ENCODE measurements around the gene RAB40C.

The RAB40C gene

GRCh38 chr16:552171-552570, 37.7 kb upstream of the RAB40C start:
- Histone ChIP-seq H3K4me2 (ENCODE audit: low read length) (no peak overlapping the region), H3K27ac (ENCODE audit: low read depth, low read length) (no peak overlapping the region), H2AK5ac (ENCODE audit: low read length) (no peak overlapping the region), H4K91ac (ENCODE audit: low read depth, low read length) (no peak overlapping the region), H2BK5ac (ENCODE audit: low read depth, low read length, poor library complexity) (no peak overlapping the region), H3K9ac (ENCODE audit: low read length) (no peak overlapping the region), H4K8ac (ENCODE audit: low read depth, low read length) (no peak overlapping the region), H3K9me3 (ENCODE audit: insufficient read depth, low read depth, low read length) (peaks cover 2% of the 10 kb centered on the region), H3K4me3 (ENCODE audit: low read depth, low read length) (no peak overlapping the region), H3K4me1 (ENCODE audit: control insufficient read depth in 1 of 2, insufficient read depth in 2 of 2, low read length in 2 of 2) (no peaks in the 10 kb centered on the region), H3K79me1 (ENCODE audit: low read length) (no peaks in the 10 kb centered on the region), H2AFZ (ENCODE audit: insufficient read depth, low read length, poor library complexity) (no peak overlapping the region), H2BK120ac (ENCODE audit: insufficient read depth, low read length, poor library complexity) (no peak overlapping the region), H3K4ac (ENCODE audit: low read depth, low read length) (no peak overlapping the region), H3K23ac (ENCODE audit: low read length) (no peak overlapping the region), H4K12ac (ENCODE audit: low read depth, low read length) (no peak overlapping the region), H3K18ac (ENCODE audit: low read length) (no peak overlapping the region), H3K27me3 (ENCODE audit: insufficient read depth, low read length) (no peaks in the 10 kb centered on the region), H2BK12ac (ENCODE audit: low read length) (no peak overlapping the region), H3K14ac (ENCODE audit: low read length) (no peak overlapping the region), H3K36me3 (ENCODE audit: control insufficient read depth in 1 of 2, insufficient read depth in 2 of 2, low read length in 2 of 2) (peaks cover 45 to 47% of the 10 kb centered on the region in 2 experiments), H3K79me2 (ENCODE audit: control insufficient read depth, insufficient read depth, low read length, poor library complexity) (no peaks in the 10 kb centered on the region)
- WGBS (ENCODE audit: extremely low coverage, insufficient coverage, insufficient read length): no CpG with 5 or more reads among the region's 35 CpGs
- DNase-seq: no peak

- Histone ChIP-seq H3K36me3 (ENCODE audit: control insufficient read depth in 1 of 2, insufficient read depth in 2 of 2, low read length in 2 of 2) (peaks cover 37% of the 10 kb centered on the region in 2 experiments), H3K27ac (ENCODE audit: low read depth, low read length) (no peak overlapping the region), H3K27me3 (ENCODE audit: insufficient read depth, low read length) (peaks cover 6% of the 10 kb centered on the region), H3K4me2 (ENCODE audit: low read length) (no peak overlapping the region), H3K4me1 (ENCODE audit: control insufficient read depth in 1 of 2, insufficient read depth in 2 of 2, low read length in 2 of 2) (no peaks in the 10 kb centered on the region), H4K91ac (ENCODE audit: low read depth, low read length) (no peak overlapping the region), H3K9ac (ENCODE audit: low read length) (no peak overlapping the region), H3K18ac (ENCODE audit: low read length) (no peak overlapping the region), H3K23ac (ENCODE audit: low read length) (no peak overlapping the region), H2AK5ac (ENCODE audit: low read length) (no peak overlapping the region), H3K4me3 (ENCODE audit: low read depth, low read length) (peak overlapping the region; percentile 12), H2BK120ac (ENCODE audit: insufficient read depth, low read length, poor library complexity) (no peak overlapping the region), H2BK5ac (ENCODE audit: low read depth, low read length, poor library complexity) (no peak overlapping the region), H4K12ac (ENCODE audit: low read depth, low read length) (no peak overlapping the region), H3K4ac (ENCODE audit: low read depth, low read length) (no peak overlapping the region), H3K9me3 (ENCODE audit: insufficient read depth, low read depth, low read length) (peaks cover 2% of the 10 kb centered on the region), H3K14ac (ENCODE audit: low read length) (no peak overlapping the region), H2BK12ac (ENCODE audit: low read length) (no peak overlapping the region), H2AFZ (ENCODE audit: insufficient read depth, low read length, poor library complexity) (no peak overlapping the region), H3K79me2 (ENCODE audit: control insufficient read depth, insufficient read depth, low read length, poor library complexity) (no peaks in the 10 kb centered on the region), H4K8ac (ENCODE audit: low read depth, low read length) (no peak overlapping the region), H3K79me1 (ENCODE audit: low read length) (no peaks in the 10 kb centered on the region)
- DNase-seq: no peak
- WGBS (ENCODE audit: extremely low coverage, insufficient coverage, insufficient read length): no CpG with 5 or more reads among the region's 33 CpGs
These were observed 36.1 kb upstream of the RAB40C start for GRCh38 chr16:553601-554296.

GRCh38 chr16:554297-554621, 35.6 kb upstream of the RAB40C start:
- Histone ChIP-seq H3K4me3 (ENCODE audit: low read depth, low read length) (peak overlapping the region; percentile 12), H3K36me3 (ENCODE audit: control insufficient read depth in 1 of 2, insufficient read depth in 2 of 2, low read length in 2 of 2) (peaks cover 34% of the 10 kb centered on the region in 2 experiments), H3K23ac (ENCODE audit: low read length) (no peak overlapping the region), H2AK5ac (ENCODE audit: low read length) (no peak overlapping the region), H3K9ac (ENCODE audit: low read length) (no peak overlapping the region), H3K4me2 (ENCODE audit: low read length) (no peak overlapping the region), H3K14ac (ENCODE audit: low read length) (no peak overlapping the region), H3K27me3 (ENCODE audit: insufficient read depth, low read length) (peaks cover 9% of the 10 kb centered on the region), H4K91ac (ENCODE audit: low read depth, low read length) (no peak overlapping the region), H3K4me1 (ENCODE audit: control insufficient read depth in 1 of 2, insufficient read depth in 2 of 2, low read length in 2 of 2) (no peaks in the 10 kb centered on the region), H3K79me2 (ENCODE audit: control insufficient read depth, insufficient read depth, low read length, poor library complexity) (no peaks in the 10 kb centered on the region), H3K4ac (ENCODE audit: low read depth, low read length) (no peak overlapping the region), H4K8ac (ENCODE audit: low read depth, low read length) (no peak overlapping the region), H3K27ac (ENCODE audit: low read depth, low read length) (no peak overlapping the region), H3K79me1 (ENCODE audit: low read length) (no peaks in the 10 kb centered on the region), H2BK120ac (ENCODE audit: insufficient read depth, low read length, poor library complexity) (no peak overlapping the region), H2BK5ac (ENCODE audit: low read depth, low read length, poor library complexity) (no peak overlapping the region), H4K12ac (ENCODE audit: low read depth, low read length) (no peak overlapping the region), H3K18ac (ENCODE audit: low read length) (no peak overlapping the region), H2AFZ (ENCODE audit: insufficient read depth, low read length, poor library complexity) (no peak overlapping the region), H2BK12ac (ENCODE audit: low read length) (no peak overlapping the region), H3K9me3 (ENCODE audit: insufficient read depth, low read depth, low read length) (peaks cover 2% of the 10 kb centered on the region)
- no peak for DNase-seq
- WGBS (ENCODE audit: extremely low coverage, insufficient coverage, insufficient read length): no CpG with 5 or more reads among the region's 11 CpGs

GRCh38 chr16:554640-555365, 35.1 kb upstream of the RAB40C start:
- Histone ChIP-seq H3K4me2 (ENCODE audit: low read length) (no peak overlapping the region), H3K79me2 (ENCODE audit: control insufficient read depth, insufficient read depth, low read length, poor library complexity) (no peaks in the 10 kb centered on the region), H3K36me3 (ENCODE audit: control insufficient read depth in 1 of 2, insufficient read depth in 2 of 2, low read length in 2 of 2) (peaks cover 30 to 32% of the 10 kb centered on the region in 2 experiments), H3K4me3 (ENCODE audit: low read depth, low read length) (peak overlapping the region; percentile 20), H3K9me3 (ENCODE audit: insufficient read depth, low read depth, low read length) (peaks cover 2% of the 10 kb centered on the region), H3K4ac (ENCODE audit: low read depth, low read length) (no peak overlapping the region), H3K27ac (ENCODE audit: low read depth, low read length) (no peak overlapping the region), H2BK12ac (ENCODE audit: low read length) (no peak overlapping the region), H4K12ac (ENCODE audit: low read depth, low read length) (no peak overlapping the region), H2AK5ac (ENCODE audit: low read length) (no peak overlapping the region), H3K27me3 (ENCODE audit: insufficient read depth, low read length) (peaks cover 14% of the 10 kb centered on the region), H2BK120ac (ENCODE audit: insufficient read depth, low read length, poor library complexity) (no peak overlapping the region), H2BK5ac (ENCODE audit: low read depth, low read length, poor library complexity) (no peak overlapping the region), H3K4me1 (ENCODE audit: control insufficient read depth in 1 of 2, insufficient read depth in 2 of 2, low read length in 2 of 2) (no peaks in the 10 kb centered on the region), H3K14ac (ENCODE audit: low read length) (no peak overlapping the region), H3K9ac (ENCODE audit: low read length) (no peak overlapping the region), H3K79me1 (ENCODE audit: low read length) (no peaks in the 10 kb centered on the region), H4K8ac (ENCODE audit: low read depth, low read length) (no peak overlapping the region), H2AFZ (ENCODE audit: insufficient read depth, low read length, poor library complexity) (no peak overlapping the region), H4K91ac (ENCODE audit: low read depth, low read length) (no peak overlapping the region), H3K18ac (ENCODE audit: low read length) (no peak overlapping the region), H3K23ac (ENCODE audit: low read length) (no peak overlapping the region)
- DNase-seq: peak in 1 of 2 donors; percentile 32
- WGBS (ENCODE audit: extremely low coverage, insufficient coverage, insufficient read length): no CpG with 5 or more reads among the region's 54 CpGs
